ENCODE results near the gene SPATA22. TPM values are rescaled to one million over a fixed set of nuclear protein-coding genes. Genes with fewer than 3 reads are reported as not detected.
A peak's percentile ranks its signal among the peaks of the same experiment; 100 is the strongest.

The SPATA22 gene
- total RNA-seq, 4 donors from 2014 or later: 0.39 to 2.7 (median 1.2) TPM

DNA sequence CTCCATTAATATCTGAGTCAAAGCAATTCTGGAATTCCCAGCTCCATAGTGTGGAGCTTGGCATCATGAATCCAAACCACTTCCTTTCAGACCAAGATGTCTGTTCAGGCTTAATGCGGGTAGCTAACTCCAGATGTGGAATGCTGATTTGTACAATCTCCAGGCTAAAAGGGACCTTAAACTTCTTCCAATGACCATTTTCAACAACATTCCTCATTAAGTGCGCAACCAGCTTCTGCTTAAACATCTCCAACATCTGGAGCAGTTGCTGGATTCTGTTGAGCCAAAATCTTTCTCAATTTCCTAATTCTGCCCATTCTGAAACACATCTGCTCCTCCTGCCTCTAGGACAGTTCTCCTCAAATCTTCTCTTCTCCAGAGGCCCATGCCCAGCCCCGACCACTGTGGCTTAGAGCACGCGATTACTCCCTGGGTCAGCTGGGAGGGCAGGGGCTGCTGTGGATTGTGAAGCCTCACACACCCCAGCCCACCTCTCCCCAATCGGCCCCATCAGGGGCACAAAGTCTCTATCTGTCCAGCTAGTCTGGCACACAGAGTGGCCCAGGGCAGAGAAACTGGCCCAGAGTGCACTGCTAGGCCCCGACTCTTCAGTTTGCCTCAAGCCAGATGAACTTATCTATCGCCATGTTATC, 40.4 kb upstream of the SPATA22 start:
- Histone ChIP-seq H3K4me1 (peaks cover 0 to 35% (median 18%) of the 10 kb centered on the region in 4 donors), H3K9me3 (no peaks in the 10 kb centered on the region), H3K4me3 (no peak overlapping the region), H3K36me3 (peaks cover 0 to 26% (median 0%) of the 10 kb centered on the region in 3 donors), H3K27me3 (no peaks in the 10 kb centered on the region), H3K27ac (peak overlapping the region; percentile 78 to 93 (median 88))
- no peak for TF ChIP-seq POLR2A (IDR thresholded peaks at IDR 0.05)
- no peak for TF ChIP-seq EP300 (IDR thresholded peaks at IDR 0.05)
- TF ChIP-seq, protein P1, sequence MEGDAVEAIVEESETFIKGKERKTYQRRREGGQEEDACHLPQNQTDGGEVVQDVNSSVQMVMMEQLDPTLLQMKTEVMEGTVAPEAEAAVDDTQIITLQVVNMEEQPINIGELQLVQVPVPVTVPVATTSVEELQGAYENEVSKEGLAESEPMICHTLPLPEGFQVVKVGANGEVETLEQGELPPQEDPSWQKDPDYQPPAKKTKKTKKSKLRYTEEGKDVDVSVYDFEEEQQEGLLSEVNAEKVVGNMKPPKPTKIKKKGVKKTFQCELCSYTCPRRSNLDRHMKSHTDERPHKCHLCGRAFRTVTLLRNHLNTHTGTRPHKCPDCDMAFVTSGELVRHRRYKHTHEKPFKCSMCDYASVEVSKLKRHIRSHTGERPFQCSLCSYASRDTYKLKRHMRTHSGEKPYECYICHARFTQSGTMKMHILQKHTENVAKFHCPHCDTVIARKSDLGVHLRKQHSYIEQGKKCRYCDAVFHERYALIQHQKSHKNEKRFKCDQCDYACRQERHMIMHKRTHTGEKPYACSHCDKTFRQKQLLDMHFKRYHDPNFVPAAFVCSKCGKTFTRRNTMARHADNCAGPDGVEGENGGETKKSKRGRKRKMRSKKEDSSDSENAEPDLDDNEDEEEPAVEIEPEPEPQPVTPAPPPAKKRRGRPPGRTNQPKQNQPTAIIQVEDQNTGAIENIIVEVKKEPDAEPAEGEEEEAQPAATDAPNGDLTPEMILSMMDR (IDR thresholded peaks at IDR 0.05): no peak
- 56 to 58% methylated on average over 7 of the region's 8 CpGs for WGBS, 2 donors
- DNase-seq (ENCODE audit: low spot score in 2 of 2): no peak

DNA sequence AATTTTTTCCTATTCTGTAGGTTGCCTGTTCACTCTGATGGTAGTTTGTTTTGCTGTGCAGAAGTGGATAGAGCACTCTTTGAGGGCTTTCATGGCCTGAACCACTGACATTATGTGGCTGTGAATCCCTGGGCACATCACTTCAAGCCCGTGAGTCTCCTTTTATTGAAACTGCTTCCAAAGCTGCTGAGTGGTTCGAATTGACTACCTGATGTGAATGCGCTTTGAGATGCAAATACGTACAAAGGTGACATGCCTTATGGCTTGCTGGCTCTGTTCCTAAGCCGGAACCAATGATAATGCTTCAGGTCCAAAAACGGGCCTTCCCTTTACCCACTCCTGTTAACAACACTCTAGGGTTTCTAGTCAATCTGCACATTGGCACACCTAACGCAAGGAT, 38.5 kb upstream of the SPATA22 start:
- DNase-seq (ENCODE audit: low spot score in 2 of 2): no peak
- H3K36me3 ChIP-seq: peaks cover 0 to 15% (median 0%) of the 10 kb centered on the region in 3 donors
- no peak overlapping the region for H3K4me3 ChIP-seq
- H3K27me3 ChIP-seq: no peaks in the 10 kb centered on the region
- H3K27ac ChIP-seq: peak overlapping the region in 1 of 4 donors; percentile 7
- no peaks in the 10 kb centered on the region for H3K9me3 ChIP-seq
- WGBS, 2 donors: 63 to 65% methylated on average over 7 of the region's 7 CpGs
- no peak for TF ChIP-seq POLR2A (IDR thresholded peaks at IDR 0.05)
- TF ChIP-seq, protein P1 (IDR thresholded peaks at IDR 0.05): no peak
- TF ChIP-seq EP300 (IDR thresholded peaks at IDR 0.05): no peak
- peaks cover 0 to 35% (median 17%) of the 10 kb centered on the region in 4 donors for H3K4me1 ChIP-seq

DNA sequence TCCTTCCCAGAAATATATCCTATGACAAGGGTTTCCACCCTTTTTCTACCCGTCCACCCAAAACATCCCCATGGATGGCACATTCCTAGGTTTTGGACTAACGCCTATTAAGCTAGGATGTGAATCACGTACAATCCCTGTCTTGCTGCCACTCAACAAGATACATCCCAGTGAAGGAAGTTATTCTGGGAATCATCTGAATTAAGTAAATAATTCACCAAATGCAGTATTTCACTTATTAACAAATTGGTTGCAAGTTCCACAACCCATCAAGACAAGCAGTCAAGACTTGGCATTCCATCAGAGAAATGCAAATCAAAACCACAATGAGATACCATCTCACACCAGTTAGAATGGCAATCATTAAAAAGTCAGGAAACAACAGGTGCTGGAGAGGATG, 36.2 kb upstream of the SPATA22 start:
- no peak for DNase-seq (ENCODE audit: low spot score in 2 of 2)
- H3K27ac ChIP-seq: peak overlapping the region in 1 of 4 donors; percentile 11
- H3K4me1 ChIP-seq: peaks cover 0 to 29% (median 8%) of the 10 kb centered on the region in 4 donors
- H3K4me3 ChIP-seq: no peak overlapping the region
- WGBS, 2 donors: 83 to 90% methylated on average over 3 of the region's 3 CpGs
- H3K36me3 ChIP-seq: peaks cover 0 to 9% (median 0%) of the 10 kb centered on the region in 3 donors
- H3K27me3 ChIP-seq: no peaks in the 10 kb centered on the region
- TF ChIP-seq EP300 (IDR thresholded peaks at IDR 0.05): no peak
- TF ChIP-seq POLR2A (IDR thresholded peaks at IDR 0.05): no peak
- TF ChIP-seq, protein P1 (IDR thresholded peaks at IDR 0.05): no peak
- no peaks in the 10 kb centered on the region for H3K9me3 ChIP-seq

DNA sequence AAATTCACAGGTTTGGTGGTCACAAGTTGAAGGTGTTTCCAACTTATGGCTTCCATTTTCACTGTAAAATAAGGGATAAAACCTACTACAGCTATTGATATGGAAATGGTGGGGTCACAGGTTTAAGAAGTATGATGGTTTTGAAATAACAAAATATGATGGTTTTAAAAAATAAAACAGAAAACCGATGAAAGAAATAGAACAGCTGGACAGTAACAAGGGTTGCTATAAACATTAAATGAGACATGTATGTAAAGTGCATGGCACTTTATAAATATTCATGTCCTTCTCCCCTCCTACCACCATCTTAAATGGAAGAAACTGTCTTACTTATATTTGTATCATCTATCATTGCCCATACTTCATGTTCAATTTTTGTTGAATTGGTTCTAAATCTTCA, 35.5 kb upstream of the SPATA22 start:
- Histone ChIP-seq H3K36me3 (peaks cover 0 to 9% (median 0%) of the 10 kb centered on the region in 3 donors), H3K4me1 (peaks cover 0 to 24% (median 6%) of the 10 kb centered on the region in 4 donors), H3K4me3 (no peak overlapping the region), H3K9me3 (no peaks in the 10 kb centered on the region), H3K27ac (peak overlapping the region in 1 of 4 donors; percentile 11), H3K27me3 (no peaks in the 10 kb centered on the region)
- no peak for TF ChIP-seq EP300 (IDR thresholded peaks at IDR 0.05)
- no peak for TF ChIP-seq POLR2A (IDR thresholded peaks at IDR 0.05)
- TF ChIP-seq, protein P1 (IDR thresholded peaks at IDR 0.05): no peak
- no peak for DNase-seq (ENCODE audit: low spot score in 2 of 2)
- WGBS, 2 donors: 85 to 91% methylated on average over 1 of the region's 1 CpG

DNA sequence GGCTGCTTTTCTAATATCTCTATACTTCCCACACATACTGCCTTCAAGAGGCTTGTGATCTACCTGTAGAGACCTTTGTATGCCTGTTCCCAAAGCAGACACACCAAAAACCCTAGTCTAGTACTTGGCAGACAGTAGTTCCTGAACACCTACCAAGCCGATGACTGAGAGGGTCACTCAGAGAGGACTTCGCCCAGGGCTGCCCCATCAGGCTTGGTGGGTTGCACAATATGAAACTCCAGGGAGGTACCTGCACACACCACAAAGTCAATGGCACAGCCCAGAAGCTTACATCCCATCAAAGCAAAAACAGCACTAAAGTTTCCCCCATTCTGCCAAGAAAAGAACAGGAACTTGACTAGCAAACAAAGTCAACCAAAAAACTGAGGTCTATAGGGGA, 34.4 kb upstream of the SPATA22 start:
- Histone ChIP-seq H3K4me1 (peaks cover 0 to 18% (median 3%) of the 10 kb centered on the region in 4 donors), H3K36me3 (peaks cover 0 to 9% (median 0%) of the 10 kb centered on the region in 3 donors), H3K27ac (peak overlapping the region in 2 of 4 donors; percentile 2 to 24), H3K4me3 (no peak overlapping the region), H3K27me3 (no peaks in the 10 kb centered on the region), H3K9me3 (peaks cover 0 to 1% (median 0%) of the 10 kb centered on the region in 4 donors)
- no peak for DNase-seq (ENCODE audit: low spot score in 2 of 2)
- 89 to 96% methylated on average over 2 of the region's 2 CpGs for WGBS, 2 donors
- TF ChIP-seq, protein P1 (IDR thresholded peaks at IDR 0.05): no peak
- no peak for TF ChIP-seq POLR2A (IDR thresholded peaks at IDR 0.05)
- TF ChIP-seq EP300 (IDR thresholded peaks at IDR 0.05): no peak
